ENCODE results near the gene HDAC4.
"Not testable (repeated sequence)": the region's sequence is repeated elsewhere in the genome, so short reads cannot be mapped to it uniquely, and the experiment has no call there.

HDAC4 gene

DNA sequence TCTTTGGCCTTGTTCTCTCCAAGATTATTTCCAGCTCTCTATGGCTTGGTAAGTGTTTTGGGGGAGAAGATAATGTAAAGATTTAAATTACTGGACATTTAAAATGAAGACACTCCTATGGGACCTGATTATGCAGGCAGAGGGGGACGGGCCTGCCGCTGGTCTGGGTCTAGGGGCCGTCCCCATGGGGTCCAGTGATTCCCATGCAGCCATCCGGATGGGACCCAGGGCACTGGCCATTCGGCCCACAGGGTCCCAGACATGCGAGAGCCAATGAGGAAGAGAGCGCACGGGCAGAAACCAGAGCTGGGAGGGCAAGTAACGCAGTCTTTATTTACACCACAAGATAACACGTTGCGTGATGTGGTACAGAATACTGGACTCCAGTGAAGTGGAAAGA, 353.0 kb downstream of the HDAC4 start:
- no peak for DNase-seq (ENCODE audit: low read depth in 2 of 2)

DNA sequence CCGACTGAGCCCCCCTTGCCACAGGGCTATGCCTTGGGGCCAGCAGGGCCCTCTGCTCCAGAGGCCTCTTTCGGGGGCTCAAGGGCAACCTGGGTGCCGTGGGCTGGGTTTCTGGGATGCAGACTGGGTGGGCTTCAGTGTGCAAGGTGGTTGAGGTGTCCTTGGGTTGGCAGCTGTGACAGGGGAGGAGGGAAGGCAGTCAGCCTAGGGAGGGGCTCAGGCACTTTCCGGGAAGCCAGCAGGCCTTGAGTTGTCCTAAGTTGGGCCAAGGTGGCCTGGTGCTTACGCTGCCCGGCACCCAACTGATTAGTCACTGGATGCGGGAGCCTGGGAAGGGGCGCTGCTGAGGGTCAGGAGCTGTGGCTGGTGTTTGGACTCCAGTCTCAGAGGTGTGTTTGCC, 353.4 kb downstream of the HDAC4 start:
- DNase-seq (ENCODE audit: low read depth in 2 of 2): no peak

DNA sequence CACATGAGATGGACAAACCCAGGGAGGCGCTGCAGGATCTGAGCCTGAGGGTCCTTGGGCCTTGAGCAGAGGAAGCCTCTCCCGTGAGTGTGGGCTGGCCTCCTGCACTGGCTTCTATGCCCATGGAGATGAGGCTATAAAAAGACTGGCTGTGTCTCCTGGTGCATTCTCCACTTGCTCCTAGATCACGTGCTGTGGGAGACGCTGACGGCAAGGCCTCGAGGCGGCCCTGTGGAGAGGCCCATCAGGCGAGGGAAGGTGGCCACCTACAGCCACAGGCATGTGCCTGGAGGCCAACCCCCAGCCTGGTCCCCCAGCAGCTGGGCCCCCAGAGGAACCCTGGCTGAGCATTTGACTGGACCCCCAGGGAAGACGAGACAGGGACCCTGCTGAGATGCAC, 354.0 kb downstream of the HDAC4 start:
- DNase-seq (ENCODE audit: low read depth in 2 of 2): no peak

DNA sequence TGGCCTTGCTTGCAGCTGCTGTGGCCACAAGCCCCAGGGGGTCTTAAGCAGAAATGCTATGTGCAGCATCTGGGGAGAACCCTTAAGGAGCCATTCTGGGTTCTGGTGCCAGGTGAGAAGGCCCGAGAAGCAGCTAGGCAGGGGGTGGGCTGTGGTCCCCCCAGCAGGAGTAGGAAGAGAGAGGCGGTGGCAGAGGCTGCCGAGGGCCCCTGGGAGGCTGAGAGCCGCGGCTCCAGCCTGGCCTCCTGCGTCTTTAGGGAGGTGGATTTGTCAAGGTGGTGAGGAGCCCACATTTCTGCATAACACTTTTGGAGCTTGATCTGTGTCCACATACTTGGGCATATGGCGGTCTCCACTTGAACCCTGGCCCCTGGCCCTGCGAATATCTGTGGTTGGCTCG, 356.5 kb downstream of the HDAC4 start:
- DNase-seq (ENCODE audit: low read depth in 2 of 2): no peak

DNA sequence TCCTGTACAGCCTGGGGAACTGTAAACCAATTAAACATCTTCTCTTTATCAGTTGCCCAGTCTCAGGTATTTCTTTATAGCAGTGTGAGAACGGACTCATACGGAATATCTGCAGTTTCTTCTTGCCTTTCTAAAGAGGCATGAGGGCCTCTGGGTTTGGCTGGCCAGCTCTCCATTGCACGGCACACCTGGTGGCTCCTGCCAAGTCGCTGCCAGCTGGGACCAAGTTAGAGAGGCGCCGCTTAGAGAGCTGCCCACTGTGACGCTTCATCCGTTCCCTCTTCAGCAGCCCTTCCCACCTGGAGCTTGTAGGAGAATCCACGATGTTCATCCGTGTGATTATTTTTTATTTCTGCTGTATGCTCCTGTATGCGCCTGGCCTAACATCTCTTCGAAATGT, 357.5 kb downstream of the HDAC4 start:
- no peak for DNase-seq (ENCODE audit: low read depth in 2 of 2)

DNA sequence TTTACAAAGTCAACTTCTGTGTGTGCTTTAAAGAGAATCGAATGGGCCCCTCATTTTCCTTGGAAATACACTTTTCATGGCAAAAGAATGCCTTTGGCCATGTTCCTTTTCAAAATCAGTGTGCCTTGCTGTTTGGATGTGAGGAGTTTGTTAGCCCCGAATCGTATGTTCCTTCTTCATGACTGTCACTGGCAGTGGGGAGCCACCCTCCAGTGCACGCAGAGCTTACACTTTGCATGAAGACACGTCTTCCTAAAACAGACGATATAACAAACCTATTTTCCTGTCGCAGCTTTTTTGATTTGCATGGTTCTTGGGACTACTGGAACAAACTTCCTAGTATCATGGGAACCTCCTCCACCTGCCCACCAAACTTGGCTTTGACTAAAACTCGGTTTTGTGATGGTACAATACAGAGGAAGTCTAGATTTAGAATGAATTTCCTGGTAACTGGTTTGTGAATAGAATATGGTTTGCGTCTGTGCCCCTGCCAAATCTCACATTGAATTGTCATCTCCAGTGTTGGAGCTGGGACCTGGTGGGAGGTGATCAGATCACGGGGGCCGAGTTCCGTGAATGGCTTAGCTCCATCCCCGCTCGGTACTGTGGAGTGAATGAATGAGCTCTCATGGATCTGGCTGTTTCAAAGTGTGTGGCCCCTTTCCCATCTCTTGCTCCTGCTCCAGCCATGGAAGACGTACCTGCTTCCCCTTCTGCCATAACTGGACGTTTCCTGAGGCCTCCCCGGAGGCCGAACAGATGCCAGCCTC, 358.1 kb downstream of the HDAC4 start:
- no peak for DNase-seq (ENCODE audit: low read depth in 2 of 2)

DNA sequence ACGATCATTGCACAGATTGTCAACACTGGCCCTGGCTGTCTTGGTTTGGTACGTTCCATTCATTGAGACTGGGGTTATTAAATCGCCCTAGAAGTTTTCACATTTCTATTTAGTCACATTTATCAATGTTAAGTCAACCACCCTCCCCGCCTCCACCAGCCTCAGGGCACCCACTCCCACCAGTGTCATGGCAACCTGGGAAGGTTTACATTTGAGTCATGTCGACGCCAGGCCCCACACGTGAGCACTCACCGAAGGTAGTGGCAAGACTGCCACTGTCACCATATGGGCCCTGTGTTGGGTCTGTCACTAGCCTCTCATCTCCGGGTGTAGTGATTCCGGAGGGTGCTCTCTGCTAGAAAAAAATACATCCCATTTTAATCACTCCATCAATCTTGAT, 358.8 kb downstream of the HDAC4 start:
- no peak for DNase-seq (ENCODE audit: low read depth in 2 of 2)

DNA sequence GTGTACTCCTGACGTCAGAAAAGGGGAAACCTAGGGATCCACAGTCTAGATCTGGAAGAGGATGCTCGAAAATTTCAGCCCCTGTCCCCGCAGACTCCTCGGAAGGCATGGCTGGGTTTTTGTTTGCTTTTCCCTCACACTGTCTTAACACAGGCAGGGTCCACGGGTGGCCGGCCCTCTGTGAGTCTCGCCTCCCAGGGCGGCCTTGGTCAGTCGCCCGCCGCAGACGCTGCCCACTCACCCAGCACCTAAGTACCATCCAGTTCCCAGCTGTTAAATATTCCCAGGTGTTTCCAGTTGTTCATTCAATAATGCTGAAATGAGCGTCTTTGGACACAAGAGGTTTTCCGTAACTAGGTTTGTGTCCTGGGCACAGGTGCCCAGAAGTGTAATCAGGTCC, 359.8 kb downstream of the HDAC4 start:
- DNase-seq (ENCODE audit: low read depth in 2 of 2): no peak

DNA sequence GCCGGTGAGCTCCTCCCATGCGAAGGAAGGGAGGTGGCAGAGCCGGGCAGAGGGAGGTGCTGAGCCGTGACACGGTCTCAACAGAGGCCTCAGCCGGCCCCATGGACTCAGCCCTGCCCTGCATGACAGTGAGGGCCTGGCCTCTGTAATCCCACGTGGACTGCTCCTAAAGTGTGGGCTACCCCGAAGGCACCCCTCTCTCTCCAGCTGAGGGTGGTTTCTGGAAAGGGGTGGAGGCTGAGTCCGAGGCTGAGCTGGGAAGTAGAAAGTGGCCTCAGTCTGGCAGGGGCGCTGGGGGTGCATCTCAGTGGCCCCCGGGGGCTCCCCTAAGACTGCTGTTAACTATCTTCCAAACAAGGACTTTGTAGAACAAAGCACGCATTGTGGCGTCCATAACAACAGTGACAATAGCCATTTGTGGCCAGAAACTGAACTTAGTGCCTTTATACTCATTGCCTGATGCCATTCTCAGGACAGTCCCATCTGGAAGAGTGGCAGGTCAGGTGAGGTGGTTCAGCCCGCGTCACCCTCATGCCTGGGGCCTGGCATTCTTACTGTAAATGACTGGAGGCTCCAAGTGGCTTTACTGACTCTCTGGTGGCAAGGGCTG, 360.6 kb downstream of the HDAC4 start:
- no peak for DNase-seq (ENCODE audit: low read depth in 2 of 2)

DNA sequence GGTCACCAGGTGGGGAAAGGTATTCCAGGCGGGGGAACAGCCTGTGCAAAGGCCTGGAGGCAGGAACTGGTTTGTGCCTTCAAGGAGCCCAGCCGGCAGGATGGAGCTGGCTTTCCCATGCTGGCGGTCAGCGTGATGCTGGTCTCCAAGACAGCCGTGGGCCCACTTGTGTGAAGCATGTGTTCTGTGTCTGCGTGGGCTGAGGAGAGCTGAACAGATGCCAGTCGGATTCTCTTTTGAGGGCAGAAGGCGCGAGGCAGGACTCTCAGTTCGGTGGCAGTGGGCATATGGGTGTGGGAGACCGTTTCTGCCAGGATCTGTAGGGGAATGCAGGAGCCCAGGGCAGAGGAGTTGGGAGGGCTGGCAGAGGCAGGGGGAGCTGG, 361.4 kb downstream of the HDAC4 start:
- DNase-seq (ENCODE audit: low read depth in 2 of 2): no peak

DNA sequence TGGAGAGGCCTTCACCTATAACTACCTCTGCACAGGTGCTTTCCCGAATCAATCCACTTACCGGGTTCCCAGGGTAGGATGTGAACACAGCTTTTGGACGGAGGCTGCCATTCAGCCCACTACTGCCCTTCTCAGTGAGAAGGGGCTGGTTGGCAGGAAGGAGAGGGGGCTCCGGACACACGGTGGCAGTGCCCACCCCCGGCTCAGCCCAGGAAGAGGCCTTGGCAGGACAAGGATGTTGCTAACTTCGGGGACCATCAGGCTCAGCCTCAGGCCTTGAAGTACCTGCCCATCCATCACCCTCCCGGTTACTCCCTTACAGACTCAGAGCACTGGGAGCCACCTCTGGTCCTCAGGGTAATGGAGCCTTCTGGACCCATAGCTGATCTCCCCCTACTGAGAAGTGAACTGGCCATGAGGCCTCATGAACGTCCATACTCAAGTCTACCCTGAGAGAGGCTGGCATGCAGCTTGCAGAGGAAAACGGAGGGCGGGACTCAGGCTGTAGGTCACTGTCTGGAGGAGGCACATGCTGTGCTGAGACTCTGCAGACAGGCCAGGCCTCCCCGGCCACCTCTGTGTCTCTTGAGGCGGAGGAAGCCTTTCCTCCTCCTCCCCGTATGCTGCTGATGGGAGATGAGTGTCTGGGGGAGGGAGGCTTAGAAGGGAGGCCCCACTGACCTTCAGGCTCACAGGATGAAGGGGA, 361.9 kb downstream of the HDAC4 start:
- DNase-seq (ENCODE audit: low read depth in 2 of 2): no peak

DNA sequence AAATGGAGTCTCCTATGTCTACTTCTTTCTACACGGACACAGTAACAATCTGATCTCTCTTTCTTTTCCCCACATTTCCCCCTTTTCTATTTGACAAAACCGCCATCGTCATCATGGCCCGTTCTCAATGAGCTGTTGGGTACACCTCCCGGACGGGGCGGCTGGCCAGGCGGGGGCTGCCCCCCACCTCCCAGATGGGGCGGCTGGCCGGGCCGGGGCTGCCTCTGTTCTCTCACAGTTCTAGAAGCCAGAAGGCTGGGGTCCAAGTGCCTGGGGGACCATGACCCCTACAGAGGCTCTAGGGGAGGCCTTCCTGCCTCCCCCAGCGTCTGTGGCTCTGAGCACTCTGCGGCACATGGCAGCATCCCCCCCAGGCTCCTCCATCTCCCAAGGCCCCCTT, 362.5 kb downstream of the HDAC4 start:
- DNase-seq (ENCODE audit: low read depth in 2 of 2): not testable (repeated sequence)

DNA sequence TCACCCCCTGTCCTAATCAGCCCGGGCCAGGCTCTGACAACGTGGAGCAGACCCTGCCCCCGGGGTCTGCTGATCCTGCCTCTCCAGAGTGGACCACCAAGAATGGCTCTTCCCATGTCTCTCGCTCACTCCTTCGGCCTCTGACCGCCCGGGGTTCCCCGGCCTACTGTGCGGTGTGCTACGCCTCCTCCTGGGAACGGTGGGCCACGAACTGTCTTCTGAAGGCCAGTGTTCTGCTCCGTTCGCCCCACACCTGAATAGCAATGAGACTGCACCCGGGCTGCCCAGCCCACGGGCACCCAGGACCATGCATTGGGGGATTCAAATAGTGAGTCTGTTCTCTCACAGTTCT, 363.3 kb downstream of the HDAC4 start:
- DNase-seq (ENCODE audit: low read depth in 2 of 2): no peak

DNA sequence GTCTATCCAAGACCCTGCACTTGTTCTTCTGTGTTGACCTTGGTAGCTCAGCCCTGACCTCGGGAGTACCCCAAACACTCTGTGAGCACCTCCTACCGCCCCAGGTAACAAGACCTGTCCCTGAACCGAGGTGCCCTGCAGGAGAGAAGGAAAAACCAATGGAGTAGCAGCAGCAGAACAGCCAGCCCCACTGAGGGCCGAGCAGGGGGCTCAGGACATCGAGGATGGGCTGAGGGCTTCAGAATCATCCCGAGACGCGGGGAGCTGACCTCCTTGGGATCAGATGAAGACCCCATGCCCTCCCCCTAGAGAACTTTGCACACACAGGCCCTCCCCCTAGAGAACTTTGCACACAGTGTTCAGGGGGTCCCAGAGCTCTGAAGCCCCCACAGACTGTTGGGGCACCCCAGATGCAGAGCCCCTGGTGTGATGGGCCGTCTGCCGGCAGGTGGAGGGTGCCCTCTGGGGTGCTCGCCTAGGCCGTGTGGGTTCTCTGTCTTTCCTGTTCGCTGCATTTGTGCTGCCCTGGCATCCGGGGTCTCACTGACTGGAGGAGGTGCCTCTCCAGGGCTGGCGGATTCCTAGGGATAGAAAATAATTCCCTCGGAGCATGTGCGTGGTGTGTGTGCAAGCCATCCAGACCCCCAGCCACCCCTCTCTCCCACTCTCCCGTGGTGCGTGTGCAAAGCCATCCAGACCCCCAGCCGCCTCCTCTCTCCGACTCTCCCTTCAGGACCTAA, 363.8 kb downstream of the HDAC4 start:
- no peak for DNase-seq (ENCODE audit: low read depth in 2 of 2)

DNA sequence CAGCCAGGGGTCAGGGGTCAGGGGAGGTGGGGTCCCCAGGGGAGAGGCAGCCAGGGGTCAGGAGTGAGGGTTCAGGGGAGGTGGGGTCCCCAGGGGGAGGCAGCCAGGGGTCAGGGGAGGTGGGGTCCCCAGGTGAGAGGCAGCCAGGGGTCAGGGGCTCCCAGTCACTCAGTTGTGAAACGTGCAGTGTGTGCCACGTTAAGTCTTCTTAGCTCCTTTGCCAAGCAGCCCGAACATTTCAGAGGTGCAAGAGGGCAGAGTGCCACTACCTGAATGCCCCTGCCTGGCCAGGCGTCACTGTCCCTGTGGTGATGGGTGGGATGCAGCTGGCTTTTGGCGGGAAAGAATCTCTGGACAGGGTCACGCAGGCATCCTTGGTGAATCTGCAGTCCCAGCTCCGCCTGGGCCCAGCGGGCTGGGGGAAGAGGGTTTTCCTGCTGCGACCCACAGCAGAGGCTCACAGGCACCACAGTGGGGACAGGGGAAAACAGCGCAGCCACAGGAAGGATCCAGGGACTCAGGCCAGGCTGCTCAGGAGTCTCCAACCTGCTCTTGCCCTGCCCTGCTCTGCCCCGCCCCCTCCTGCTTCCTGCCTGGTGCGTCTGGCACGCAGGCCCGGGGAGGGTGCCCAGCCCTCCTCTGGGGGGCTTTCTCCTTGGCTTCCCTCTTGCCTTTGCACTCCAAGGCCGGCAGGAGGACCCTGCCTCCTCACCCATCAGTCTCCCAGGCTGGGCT, 364.7 kb downstream of the HDAC4 start:
- DNase-seq (ENCODE audit: low read depth in 2 of 2): no peak

DNA sequence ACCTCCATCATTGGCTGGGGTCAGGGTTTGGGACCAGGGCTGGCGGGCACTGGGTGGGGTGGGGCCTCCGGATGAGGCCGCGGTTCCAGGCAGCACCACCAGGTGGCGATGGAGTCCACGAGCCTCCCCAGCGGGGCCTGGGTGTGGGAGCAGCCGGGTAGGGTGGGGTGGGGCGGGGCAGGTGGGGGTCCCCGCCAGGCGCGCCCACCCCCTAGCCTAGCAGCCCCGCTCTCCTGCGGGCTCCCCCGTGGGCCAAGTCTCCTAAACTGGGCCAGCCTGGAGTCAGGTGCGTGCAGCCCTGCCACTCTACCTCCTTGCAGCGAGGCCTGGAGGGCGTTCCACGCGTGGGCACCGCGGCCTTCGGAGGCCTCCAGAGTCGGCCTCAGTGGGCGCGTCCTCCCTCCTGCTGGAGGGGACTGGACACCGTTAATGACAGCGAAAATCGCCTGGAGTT, 365.4 kb downstream of the HDAC4 start:
- DNase-seq (ENCODE audit: low read depth in 2 of 2): peak; percentile 31 to 36

DNA sequence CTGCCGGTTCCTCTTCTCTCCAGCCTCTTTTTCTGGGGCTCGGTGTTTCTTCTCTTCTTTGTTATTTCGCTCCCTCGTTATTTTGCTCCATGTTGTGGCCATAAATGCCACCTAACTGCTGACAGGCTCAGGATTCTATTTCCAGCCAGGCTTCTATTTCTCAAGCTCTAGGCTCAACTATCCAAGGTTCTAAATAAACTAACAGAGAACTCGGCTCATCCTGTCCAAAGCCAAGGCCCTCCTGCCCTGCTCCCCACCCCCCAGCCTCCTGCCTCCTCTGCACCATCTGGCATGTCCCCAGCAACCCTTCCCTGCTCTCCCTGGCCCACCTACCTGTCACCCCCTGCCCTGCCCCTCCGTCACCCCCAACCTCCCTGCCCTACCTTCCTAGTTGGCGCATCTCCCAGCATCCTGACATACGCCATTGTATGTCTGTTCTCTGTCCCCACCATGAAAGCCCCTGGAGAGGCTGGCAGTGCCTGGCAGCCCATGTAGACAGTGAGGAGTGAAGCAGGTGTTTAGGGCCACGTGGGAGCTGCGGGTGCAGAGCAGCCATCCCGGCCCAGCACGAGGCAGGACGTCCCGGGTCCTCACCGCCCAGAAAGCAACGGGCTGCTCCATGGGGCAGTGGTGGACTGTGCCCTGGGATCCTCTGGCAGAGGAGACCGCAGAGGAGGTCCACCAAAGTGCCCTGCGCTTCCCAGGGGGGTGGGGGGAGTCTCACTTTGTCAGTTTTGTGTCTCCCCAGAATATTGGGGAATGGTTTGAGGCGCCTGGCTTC, 366.1 kb downstream of the HDAC4 start:
- no peak for DNase-seq (ENCODE audit: low read depth in 2 of 2)

DNA sequence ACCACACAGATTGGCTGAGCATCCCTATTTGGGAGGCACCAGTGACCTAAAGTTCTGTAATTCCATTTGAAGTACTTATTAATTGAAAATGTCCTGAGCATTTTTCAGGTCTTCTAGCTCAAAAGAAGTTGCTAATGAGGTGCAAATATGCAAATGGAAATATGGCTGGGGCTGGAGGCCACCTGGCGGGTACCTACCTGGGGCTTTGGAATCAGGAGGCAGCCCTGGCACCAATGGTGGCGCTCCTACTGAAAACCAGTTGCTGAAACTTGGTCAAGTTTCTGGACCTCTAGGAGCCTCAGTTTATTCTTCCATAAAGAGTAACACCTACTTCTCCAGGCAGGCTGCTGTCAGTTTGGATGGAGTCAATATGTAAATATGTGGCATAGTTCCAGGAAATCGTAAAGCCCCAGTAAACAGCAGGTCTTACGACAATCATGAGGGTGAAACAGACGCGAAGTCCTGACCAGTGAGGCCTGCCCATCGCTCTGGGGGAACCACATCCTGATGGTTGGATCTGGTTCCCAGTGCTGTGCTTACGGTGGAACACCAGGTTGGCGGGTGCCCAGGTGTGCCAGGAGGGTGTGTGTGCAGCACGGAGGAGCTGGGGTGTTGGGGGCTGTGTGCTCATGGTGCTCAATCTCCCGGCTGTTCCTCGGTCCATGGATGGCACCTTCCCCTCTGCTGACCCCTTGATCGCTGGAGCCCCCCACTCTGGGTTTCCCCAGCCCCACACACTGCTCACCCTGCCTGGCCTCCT, 366.8 kb downstream of the HDAC4 start:
- no peak for DNase-seq (ENCODE audit: low read depth in 2 of 2)

DNA sequence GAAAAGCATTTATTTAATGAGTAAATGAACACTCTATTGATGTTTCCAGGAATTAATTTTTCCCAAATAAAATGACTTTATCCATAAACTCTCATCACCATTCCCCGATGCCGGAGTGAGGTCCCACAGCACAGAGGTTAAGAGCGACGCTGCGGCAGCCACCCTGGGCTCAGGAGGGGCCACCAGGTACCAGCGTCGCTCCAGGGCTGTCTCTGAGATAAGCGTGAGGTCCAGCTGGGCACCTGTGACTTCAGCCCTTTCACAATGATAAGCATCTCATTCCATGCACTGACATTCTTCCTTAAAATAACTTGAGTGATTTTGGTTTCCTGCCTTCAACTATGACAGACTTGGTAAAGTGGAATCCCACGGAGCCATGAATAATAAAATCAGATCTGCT, 370.9 kb downstream of the HDAC4 start:
- no peak for DNase-seq (ENCODE audit: low read depth in 2 of 2)

DNA sequence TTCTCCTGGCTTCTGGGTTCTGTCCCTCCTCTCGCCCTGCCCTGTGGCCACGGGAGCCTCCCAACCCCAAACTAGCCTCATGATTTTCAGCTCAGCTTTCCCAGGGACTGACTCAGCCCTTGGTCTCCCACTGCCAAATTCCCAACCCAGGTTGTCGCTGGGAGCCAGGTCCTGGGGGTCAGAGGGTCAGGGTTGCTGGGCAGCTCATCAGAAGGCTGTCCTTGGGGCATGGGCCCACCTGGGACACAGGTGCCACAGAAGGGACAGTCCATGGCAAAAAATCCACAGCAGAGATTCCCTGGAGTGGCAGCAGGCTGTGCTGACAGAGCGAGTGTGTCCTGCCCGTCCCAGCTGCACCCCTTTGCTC, 372.6 kb downstream of the HDAC4 start:
- DNase-seq (ENCODE audit: low read depth in 2 of 2): no peak
